MM.1S (cell line): ENCODE results near the gene DMWD.
"Not testable (repeated sequence)": the region's sequence is repeated elsewhere in the genome, so short reads cannot be mapped to it uniquely, and the experiment has no call there.

Experiments used
- DNase-seq: peaks from one replicate; pipeline ENCODE4 v3.0.0-alpha.2; 2015
- H2AFZ ChIP-seq: fragments of 300-600 bp; sonication (generic); 2 replicates; pipeline ENCODE4 v1.6.0; 2016; ENCODE audit warnings: antibody characterized with exemption, low read length
- H3F3A ChIP-seq: fragments of 300-600 bp; sonication (generic); 2 replicates; pipeline ENCODE4 v1.6.1; 2016; ENCODE audit warnings: mild to moderate bottlenecking, antibody characterized with exemption, low read length, moderate library complexity, mixed read lengths; ENCODE audit not compliant: insufficient read depth
- H3K27ac ChIP-seq: fragments of 300-600 bp; sonication (generic); 2 replicates; pipeline ENCODE4 v1.5.1; 2016; ENCODE audit warnings: mild to moderate bottlenecking, low read length
- H3K27me3 ChIP-seq: fragments of 300-600 bp; sonication (generic); replicated peaks from 2 replicates; pipeline ENCODE4 v1.6.0; 2016; ENCODE audit warnings: low read length; ENCODE audit not compliant: insufficient read depth
- H3K36me3 ChIP-seq: fragments of 300-600 bp; sonication (generic); replicated peaks from 2 replicates; pipeline ENCODE4 v1.6.1; 2016; ENCODE audit warnings: mild to moderate bottlenecking, low read length, mixed read lengths; ENCODE audit not compliant: insufficient read depth
- H3K4me1 ChIP-seq: fragments of 300-600 bp; sonication (generic); 2 replicates; pipeline ENCODE4 v1.6.1; 2016; ENCODE audit warnings: low read length, mixed read lengths
- H3K4me2 ChIP-seq: fragments of 300-600 bp; sonication (generic); 2 replicates; pipeline ENCODE4 v1.6.0; 2016; ENCODE audit warnings: low read depth, low read length
- H3K4me3 ChIP-seq: fragments of 300-600 bp; sonication (generic); 2 replicates; pipeline ENCODE4 v1.5.1; 2016; ENCODE audit warnings: low read length, mixed read lengths
- H3K79me2 ChIP-seq: fragments of 300-600 bp; sonication (generic); 2 replicates; pipeline ENCODE4 v1.6.1; 2016; ENCODE audit warnings: mixed run types, low read length, mixed read lengths
- H3K9ac ChIP-seq: fragments of 300-600 bp; sonication (generic); 2 replicates; pipeline ENCODE4 v1.6.1; 2016; ENCODE audit warnings: low read length, mixed read lengths
- H3K9me2 ChIP-seq: fragments of 300-600 bp; sonication (generic); replicated peaks from 2 replicates; pipeline ENCODE4 v1.6.1; 2016; ENCODE audit warnings: mild to moderate bottlenecking, low read length, mixed read lengths; ENCODE audit not compliant: insufficient read depth
- H3K9me3 ChIP-seq: fragments of 300-600 bp; sonication (generic); replicated peaks from 2 replicates; pipeline ENCODE4 v1.6.1; 2016; ENCODE audit warnings: mild to moderate bottlenecking, low read length, mixed read lengths; ENCODE audit not compliant: insufficient read depth
- H4K20me1 ChIP-seq: fragments of 300-600 bp; sonication (generic); 2 replicates; pipeline ENCODE4 v1.6.1; 2016; ENCODE audit warnings: mild to moderate bottlenecking, low read length, moderate library complexity, mixed read lengths; ENCODE audit not compliant: insufficient read depth
- CTCF ChIP-seq: fragments of 300-600 bp; sonication (generic); IDR thresholded peaks from 2 replicates; pipeline ENCODE4 v1.5.1; 2016; ENCODE audit warnings: antibody characterized with exemption, low read length, mixed read lengths
- EZH2 ChIP-seq: fragments of 300-600 bp; sonication (generic); optimal IDR thresholded peaks from 2 replicates; pipeline ENCODE3; 2017; ENCODE audit warnings: low read depth, mild to moderate bottlenecking, antibody characterized with exemption, low read length, mixed read lengths
- EZH2phosphoT487 ChIP-seq: fragments of 300-600 bp; sonication (generic); IDR thresholded peaks from 2 replicates; pipeline ENCODE4 v1.6.1; 2018; ENCODE audit warnings: antibody characterized with exemption, low read length

Gene DMWD

DNA sequence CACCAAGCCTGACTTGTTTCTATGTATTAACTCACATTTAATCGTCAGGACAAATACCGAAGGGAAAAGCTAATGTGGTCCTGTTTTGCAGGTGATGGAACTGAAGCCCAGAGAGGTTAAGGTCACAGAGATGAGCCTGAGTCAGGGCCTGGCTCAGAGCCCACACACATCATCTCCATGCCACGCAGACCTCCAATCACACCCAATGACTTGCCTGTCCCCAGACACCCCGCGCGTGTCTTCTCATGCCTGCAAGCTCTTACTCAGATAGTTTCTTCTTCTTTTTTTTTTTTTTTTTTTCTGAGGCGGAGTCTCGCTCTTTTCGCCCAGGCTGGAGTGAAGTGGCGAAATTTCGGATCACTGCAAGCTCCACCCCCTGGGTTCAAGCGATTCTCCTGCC is 40.0 kb downstream of the DMWD start:
- no peak overlapping the region for H3K27ac ChIP-seq
- H3K4me1 ChIP-seq, result no peaks in the 10 kb centered on the region
- H4K20me1 ChIP-seq, result no peaks in the 10 kb centered on the region
- H2AFZ ChIP-seq, result no peak overlapping the region
- DNase-seq, result no peak
- H3K4me3 ChIP-seq, result no peak overlapping the region
- no peaks in the 10 kb centered on the region for H3F3A ChIP-seq
- no peak for TF ChIP-seq EZH2
- no peak for TF ChIP-seq EZH2phosphoT487
- no peak for TF ChIP-seq CTCF
- H3K27me3 ChIP-seq, result 0 out of 2 replicates have a peak, but pooled peaks cover under 1% of the 10 kb centered on the region
- no peaks in the 10 kb centered on the region for H3K9me2 ChIP-seq
- no peak overlapping the region for H3K9ac ChIP-seq
- H3K9me3 ChIP-seq, result no peaks in the 10 kb centered on the region
- H3K4me2 ChIP-seq, result no peak overlapping the region
- no peaks in the 10 kb centered on the region for H3K79me2 ChIP-seq
- H3K36me3 ChIP-seq, result no peaks in the 10 kb centered on the region

DNA sequence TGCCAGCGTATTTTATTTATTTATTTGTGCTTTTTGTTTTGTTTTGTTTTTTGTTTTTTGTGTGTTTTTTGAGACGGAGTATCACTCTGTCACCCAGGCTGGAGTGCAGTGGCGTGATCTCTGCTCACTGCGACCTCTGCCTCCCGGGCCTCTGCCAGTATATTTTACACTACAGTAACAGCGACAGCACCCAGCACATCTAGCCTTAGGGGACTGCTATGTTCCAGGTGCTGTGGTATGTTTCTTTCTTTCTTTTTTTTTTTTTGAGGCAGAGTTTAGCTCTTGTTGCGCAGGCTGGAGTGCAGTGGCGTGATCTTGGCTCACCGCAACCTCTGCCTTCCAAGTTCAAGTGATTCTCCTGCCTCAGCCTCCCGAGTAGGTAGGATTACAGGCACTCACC is 41.2 kb downstream of the DMWD start:
- H3K4me3 ChIP-seq, H3K79me2 ChIP-seq, DNase-seq, H3F3A ChIP-seq, H3K9me2 ChIP-seq, H3K9ac ChIP-seq, H3K4me2 ChIP-seq, H3K36me3 ChIP-seq, H3K27ac ChIP-seq, H4K20me1 ChIP-seq, H3K27me3 ChIP-seq, H3K4me1 ChIP-seq, H2AFZ ChIP-seq, H3K9me3 ChIP-seq: not testable (repeated sequence)

DNA sequence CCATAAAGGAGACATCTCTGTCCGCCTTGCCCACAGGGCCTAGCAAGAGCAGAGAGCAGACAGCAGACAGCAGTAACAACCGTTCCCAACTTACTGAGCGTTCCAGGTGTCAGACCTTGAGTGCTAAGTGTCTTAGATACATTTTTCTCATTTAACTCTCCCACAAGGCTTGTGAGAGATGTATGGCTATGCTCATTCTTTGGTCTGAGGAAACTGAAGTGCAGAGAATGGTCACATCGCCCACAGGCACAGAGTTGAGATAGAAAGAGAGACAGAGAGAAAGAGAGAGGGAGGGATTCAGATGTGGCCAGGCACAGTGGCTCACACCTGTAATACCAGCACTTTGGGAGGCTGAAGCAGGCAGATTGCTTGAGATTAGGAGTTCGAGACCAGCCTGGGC is 45.1 kb downstream of the DMWD start:
- Histone ChIP-seq H2AFZ (no peak overlapping the region), H3K27me3 (peaks cover 34% of the 10 kb centered on the region), H3K9me2 (no peaks in the 10 kb centered on the region), H3K9ac (no peak overlapping the region), H3K9me3 (no peaks in the 10 kb centered on the region), H3K79me2 (no peaks in the 10 kb centered on the region), H3F3A (no peaks in the 10 kb centered on the region), H3K4me2 (no peak overlapping the region), H3K27ac (no peak overlapping the region), H3K36me3 (no peaks in the 10 kb centered on the region), H4K20me1 (no peaks in the 10 kb centered on the region), H3K4me3 (no peak overlapping the region), H3K4me1 (no peaks in the 10 kb centered on the region)
- TF ChIP-seq EZH2phosphoT487, result no peak
- TF ChIP-seq EZH2, result no peak
- DNase-seq, result no peak

DNA sequence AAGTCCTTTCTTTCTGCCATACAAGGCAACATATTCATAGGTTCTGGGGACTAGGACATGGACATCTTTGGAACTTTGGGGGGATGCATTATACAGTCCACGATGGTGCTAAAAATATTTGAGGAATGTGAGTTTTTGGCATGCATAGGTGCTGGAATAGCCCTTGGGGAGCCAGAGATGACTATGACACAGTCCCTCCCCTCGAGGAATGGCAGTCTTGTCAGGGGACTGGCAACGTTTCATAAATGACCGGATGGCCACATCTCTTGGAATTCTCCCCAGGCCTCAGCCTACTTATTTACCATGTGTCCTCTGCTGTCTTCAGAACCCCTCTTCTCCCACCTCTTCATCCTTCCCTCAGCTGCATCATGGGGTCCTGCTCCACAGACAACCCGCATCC is 45.8 kb downstream of the DMWD start:
- Histone ChIP-seq H3F3A (no peaks in the 10 kb centered on the region), H3K27ac (no peak overlapping the region), H4K20me1 (no peaks in the 10 kb centered on the region), H3K79me2 (no peaks in the 10 kb centered on the region), H3K9me2 (no peaks in the 10 kb centered on the region), H3K4me1 (no peaks in the 10 kb centered on the region), H3K4me2 (no peak overlapping the region), H3K36me3 (no peaks in the 10 kb centered on the region), H3K4me3 (no peak overlapping the region), H3K27me3 (peaks cover 34% of the 10 kb centered on the region), H2AFZ (no peak overlapping the region), H3K9me3 (no peaks in the 10 kb centered on the region), H3K9ac (no peak overlapping the region)
- no peak for DNase-seq
- TF ChIP-seq EZH2, result no peak
- TF ChIP-seq CTCF, result no peak
- no peak for TF ChIP-seq EZH2phosphoT487
